Measurements from ENCODE around the gene ERBB2.
A peak's percentile ranks its signal among the peaks of the same experiment; 100 is the strongest.

The ERBB2 gene

GRCh38 chr17:39662551-39663339, 37.1 kb upstream of the ERBB2 start:
- ATAC-seq (no peak), DNase-seq (ENCODE audit: low spot score in 2 of 2) (no peak)
- H3K27ac Mint-ChIP-seq = no peak overlapping the region
- H3K4me3 Mint-ChIP-seq = no peak overlapping the region
- no peaks in the 10 kb centered on the region for H3K9me3 Mint-ChIP-seq
- H3K36me3 Mint-ChIP-seq = peaks cover 33% of the 10 kb centered on the region
- H3K4me1 Mint-ChIP-seq = peaks cover 5% of the 10 kb centered on the region

DNA sequence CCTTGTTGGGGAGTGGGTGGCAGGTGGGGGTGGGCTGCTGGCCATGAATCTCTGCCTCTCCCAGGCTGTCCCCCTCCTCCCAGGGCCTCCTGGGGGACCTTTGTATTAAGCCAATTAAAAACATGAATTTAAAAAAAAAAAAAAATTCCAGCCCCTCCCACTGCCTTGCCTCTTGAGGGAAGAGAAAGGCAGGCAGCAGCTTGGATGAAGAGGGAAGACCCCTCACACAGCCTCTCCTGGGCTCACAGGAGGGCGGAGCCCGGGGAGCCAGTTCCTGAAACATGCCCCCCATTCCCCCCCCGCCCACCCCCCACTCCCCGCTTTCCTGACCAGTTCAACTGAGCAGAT, 36.5 kb upstream of the ERBB2 start:
- Mint-ChIP-seq H3K4me3 (no peak overlapping the region), H3K4me1 (peaks cover 10% of the 10 kb centered on the region), H3K27ac (no peak overlapping the region), H3K9me3 (no peaks in the 10 kb centered on the region), H3K36me3 (peaks cover 27% of the 10 kb centered on the region)
- no peak for DNase-seq (ENCODE audit: low spot score in 2 of 2)
- no peak for ATAC-seq

DNA sequence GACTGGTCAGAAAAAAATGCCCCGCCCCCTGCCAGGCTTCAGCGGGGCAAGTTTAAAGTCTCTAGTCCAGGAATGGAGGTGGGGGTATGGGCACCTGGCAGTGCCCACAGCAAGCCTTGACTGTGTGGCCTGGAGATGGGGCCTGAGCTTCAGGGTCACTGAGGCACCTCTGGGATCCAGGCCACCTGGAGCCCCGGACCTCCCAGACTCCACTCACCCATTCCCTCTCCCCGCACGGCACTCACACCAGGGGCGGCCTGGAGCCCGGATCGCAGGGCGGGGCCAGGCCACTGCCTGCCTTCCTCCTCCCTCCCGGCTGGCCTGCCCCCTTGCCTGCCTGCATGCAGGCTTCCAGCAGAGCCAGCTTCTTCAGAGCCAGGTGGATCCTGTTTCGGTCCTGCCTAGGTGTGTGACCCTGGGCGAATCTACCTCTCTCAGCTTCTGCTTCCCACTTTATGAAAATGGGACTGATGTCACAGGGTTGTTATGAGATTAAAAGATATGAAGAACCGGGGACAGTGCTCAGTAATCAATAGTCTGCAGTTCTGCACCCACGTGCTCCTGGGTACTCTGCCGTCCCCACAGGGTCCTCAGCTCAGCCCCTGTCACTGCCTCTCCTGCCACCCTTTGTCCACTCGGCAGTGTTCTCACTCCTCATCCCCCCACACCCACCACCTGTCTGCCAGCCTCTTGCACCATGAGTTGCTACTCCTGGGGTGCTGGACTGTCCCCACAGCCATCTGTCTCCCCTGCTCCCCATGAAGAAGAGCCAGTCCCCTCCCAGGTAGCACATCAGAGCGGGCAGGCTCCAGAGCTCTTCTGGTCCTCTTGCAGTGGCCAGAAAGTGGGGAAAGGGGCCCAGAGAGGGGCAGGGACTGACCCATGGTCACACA, 35.9 kb upstream of the ERBB2 start:
- Mint-ChIP-seq H3K27ac (peak overlapping the region; percentile 48), H3K4me1 (peaks cover 16% of the 10 kb centered on the region), H3K9me3 (no peaks in the 10 kb centered on the region), H3K36me3 (peaks cover 30% of the 10 kb centered on the region), H3K4me3 (no peak overlapping the region)
- ATAC-seq (no peak), DNase-seq (ENCODE audit: low spot score in 2 of 2) (no peak)

GRCh38 chr17:39664581-39665561, 35.0 kb upstream of the ERBB2 start, which contains the start of gene TCAP:
Gene TCAP, plus strand, starts transcription at chr17:39665349. Its CDS starts 11 bp downstream, at chr17:39665360.
- Mint-ChIP-seq H3K27ac (peak within 1 kb of the TSS; percentile 48), H3K4me1 (peaks cover 17% of the 10 kb centered on the region), H3K9me3 (no peaks in the 10 kb centered on the region), H3K36me3 (peaks cover 28% of the 10 kb centered on the region), H3K4me3 (peak within 1 kb of the TSS; percentile 69)
- ATAC-seq (no peak), DNase-seq (ENCODE audit: low spot score in 2 of 2) (no peak)

DNA sequence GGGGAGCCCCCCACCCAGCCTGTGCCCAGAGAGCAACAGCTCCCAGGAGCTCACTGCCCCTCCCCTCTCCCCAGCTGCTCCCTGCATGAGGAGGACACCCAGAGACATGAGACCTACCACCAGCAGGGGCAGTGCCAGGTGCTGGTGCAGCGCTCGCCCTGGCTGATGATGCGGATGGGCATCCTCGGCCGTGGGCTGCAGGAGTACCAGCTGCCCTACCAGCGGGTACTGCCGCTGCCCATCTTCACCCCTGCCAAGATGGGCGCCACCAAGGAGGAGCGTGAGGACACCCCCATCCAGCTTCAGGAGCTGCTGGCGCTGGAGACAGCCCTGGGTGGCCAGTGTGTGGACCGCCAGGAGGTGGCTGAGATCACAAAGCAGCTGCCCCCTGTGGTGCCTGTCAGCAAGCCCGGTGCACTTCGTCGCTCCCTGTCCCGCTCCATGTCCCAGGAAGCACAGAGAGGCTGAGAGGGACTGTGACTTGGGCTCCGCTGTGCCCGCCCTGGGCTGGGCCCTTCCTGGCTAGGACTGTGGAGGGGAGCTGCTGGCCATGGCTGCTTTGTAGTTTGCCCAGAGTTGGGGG, 34.1 kb upstream of the ERBB2 start:
- peaks cover 19% of the 10 kb centered on the region for H3K36me3 Mint-ChIP-seq
- H3K9me3 Mint-ChIP-seq = no peaks in the 10 kb centered on the region
- H3K4me1 Mint-ChIP-seq = peaks cover 17% of the 10 kb centered on the region
- ATAC-seq (peak; percentile 15), DNase-seq (ENCODE audit: low spot score in 2 of 2) (no peak)
- H3K27ac Mint-ChIP-seq = peak overlapping the region; percentile 48
- H3K4me3 Mint-ChIP-seq = peak overlapping the region; percentile 69

- ATAC-seq = no peak
- Mint-ChIP-seq H3K27ac (peak overlapping the region; percentile 23), H3K9me3 (no peaks in the 10 kb centered on the region), H3K4me3 (peak overlapping the region; percentile 69), H3K36me3 (peaks cover 15% of the 10 kb centered on the region), H3K4me1 (peaks cover 17% of the 10 kb centered on the region)
- no peak for DNase-seq (ENCODE audit: low spot score in 2 of 2)
Observed at GRCh38 chr17:39666231-39666600, 33.6 kb upstream of the ERBB2 start.

DNA sequence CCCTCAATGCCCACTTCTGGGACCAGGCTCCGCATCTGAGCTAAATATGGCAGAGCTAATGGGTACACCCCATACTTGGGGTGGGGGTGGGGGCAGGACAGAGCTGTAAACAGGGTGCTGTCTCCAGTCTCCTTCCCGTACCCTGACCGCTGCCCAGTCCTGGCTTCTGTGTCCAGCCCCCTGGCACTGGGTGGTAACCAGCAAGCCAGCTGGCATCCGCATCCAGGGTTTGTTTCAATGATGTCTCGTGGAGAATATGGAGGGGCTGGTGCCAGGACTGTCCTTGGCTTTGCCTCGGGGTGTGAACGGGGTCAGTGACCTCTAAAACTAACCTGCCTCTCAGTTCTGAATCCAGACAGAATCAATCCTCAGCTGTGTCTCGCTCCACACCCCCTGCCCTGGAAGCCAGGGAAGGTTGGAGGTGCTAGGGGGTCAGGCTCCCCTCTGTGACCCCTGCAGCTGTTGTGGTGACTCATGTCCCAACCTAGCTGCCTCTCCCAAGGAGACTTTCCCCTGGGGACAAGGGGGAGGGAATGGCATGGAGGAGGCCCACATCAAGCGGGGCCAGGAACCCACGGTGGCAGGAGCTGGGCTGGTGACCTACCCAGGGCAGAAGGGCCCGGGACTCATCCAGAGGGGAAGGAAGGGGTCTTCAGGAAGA, 33.1 kb upstream of the ERBB2 start:
- Mint-ChIP-seq H3K36me3 (peaks cover 13% of the 10 kb centered on the region), H3K4me1 (peaks cover 20% of the 10 kb centered on the region), H3K9me3 (no peaks in the 10 kb centered on the region), H3K27ac (peak overlapping the region; percentile 32), H3K4me3 (peak overlapping the region; percentile 69)
- DNase-seq (ENCODE audit: low spot score in 2 of 2) (no peak), ATAC-seq (no peak)

GRCh38 chr17:39667262-39667944, 32.5 kb upstream of the ERBB2 start:
- H3K9me3 Mint-ChIP-seq = no peaks in the 10 kb centered on the region
- H3K36me3 Mint-ChIP-seq = peaks cover 13% of the 10 kb centered on the region
- DNase-seq (ENCODE audit: low spot score in 2 of 2) (no peak), ATAC-seq (no peak)
- H3K4me1 Mint-ChIP-seq = peaks cover 26% of the 10 kb centered on the region
- peak overlapping the region; percentile 69 for H3K4me3 Mint-ChIP-seq
- H3K27ac Mint-ChIP-seq = peak overlapping the region; percentile 32

DNA sequence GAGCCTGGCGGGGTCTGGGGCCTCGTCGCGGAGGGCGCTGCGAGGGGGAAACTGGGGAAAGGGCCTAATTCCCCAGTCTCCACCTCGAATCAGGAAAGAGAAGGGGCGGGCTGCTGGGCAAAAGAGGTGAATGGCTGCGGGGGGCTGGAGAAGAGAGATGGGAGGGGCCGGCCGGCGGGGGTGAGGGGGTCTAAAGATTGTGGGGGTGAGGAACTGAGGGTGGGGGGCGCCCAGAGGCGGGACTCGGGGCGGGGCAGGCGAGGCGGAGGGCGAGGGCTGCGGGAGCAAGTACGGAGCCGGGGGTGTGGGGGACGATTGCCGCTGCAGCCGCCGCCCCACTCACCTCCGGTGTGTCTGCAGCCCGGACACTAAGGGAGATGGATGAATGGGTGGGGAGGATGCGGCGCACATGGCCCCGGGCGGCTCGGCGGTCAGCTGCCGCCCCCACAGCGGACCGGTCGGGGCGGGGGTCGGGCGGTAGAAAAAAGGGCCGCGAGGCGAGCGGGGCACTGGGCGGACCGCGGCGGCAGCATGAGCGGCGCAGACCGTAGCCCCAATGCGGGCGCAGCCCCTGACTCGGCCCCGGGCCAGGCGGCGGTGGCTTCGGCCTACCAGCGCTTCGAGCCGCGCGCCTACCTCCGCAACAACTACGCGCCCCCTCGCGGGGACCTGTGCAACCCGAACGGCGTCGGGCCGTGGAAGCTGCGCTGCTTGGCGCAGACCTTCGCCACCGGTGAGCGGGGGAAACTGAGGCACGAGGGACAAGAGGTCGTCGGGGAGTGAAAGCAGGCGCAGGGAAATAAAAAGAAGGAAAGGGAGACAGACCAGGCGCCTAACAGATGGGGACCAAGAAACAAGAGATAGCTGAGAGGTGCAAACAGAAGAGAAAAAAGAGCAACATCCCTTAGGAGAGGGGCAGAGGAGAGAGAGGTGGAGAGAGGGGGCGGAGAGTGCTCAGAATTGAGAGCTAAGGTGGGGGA, 31.6 kb upstream of the ERBB2 start, which contains the start of gene PNMT:
Gene PNMT, plus strand, starts transcription at position 509 of the 980 bp plus-strand sequence. Its CDS starts 23 bp downstream, at position 532.
- Mint-ChIP-seq H3K36me3 (peaks cover 13% of the 10 kb centered on the region), H3K9me3 (no peaks in the 10 kb centered on the region), H3K27ac (peak within 1 kb of the TSS; percentile 82), H3K4me1 (peaks cover 27% of the 10 kb centered on the region), H3K4me3 (peak within 1 kb of the TSS; percentile 69)
- ATAC-seq (peak; percentile 80), DNase-seq (ENCODE audit: low spot score in 2 of 2) (peak; percentile 62 to 86)

DNA sequence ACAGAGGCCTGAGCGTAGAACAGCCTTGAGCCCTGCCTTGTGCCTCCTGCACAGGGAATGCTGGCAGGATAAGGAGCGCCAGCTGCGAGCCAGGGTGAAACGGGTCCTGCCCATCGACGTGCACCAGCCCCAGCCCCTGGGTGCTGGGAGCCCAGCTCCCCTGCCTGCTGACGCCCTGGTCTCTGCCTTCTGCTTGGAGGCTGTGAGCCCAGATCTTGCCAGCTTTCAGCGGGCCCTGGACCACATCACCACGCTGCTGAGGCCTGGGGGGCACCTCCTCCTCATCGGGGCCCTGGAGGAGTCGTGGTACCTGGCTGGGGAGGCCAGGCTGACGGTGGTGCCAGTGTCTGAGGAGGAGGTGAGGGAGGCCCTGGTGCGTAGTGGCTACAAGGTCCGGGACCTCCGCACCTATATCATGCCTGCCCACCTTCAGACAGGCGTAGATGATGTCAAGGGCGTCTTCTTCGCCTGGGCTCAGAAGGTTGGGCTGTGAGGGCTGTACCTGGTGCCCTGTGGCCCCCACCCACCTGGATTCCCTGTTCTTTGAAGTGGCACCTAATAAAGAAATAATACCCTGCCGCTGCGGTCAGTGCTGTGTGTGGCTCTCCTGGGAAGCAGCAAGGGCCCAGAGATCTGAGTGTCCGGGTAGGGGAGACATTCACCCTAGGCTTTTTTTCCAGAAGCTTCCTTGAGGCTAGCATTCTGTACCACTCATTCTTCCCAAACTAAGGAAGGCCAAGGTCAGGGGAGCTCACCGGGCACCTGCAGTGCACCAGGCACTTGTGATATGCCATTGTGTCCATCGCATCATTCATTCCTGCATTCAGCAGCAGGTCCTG, 29.7 kb upstream of the ERBB2 start:
- Mint-ChIP-seq H3K9me3 (no peaks in the 10 kb centered on the region), H3K36me3 (peaks cover 6% of the 10 kb centered on the region), H3K27ac (no peak overlapping the region), H3K4me3 (no peak overlapping the region), H3K4me1 (peaks cover 30% of the 10 kb centered on the region)
- no peak for ATAC-seq
- no peak for DNase-seq (ENCODE audit: low spot score in 2 of 2)

DNA sequence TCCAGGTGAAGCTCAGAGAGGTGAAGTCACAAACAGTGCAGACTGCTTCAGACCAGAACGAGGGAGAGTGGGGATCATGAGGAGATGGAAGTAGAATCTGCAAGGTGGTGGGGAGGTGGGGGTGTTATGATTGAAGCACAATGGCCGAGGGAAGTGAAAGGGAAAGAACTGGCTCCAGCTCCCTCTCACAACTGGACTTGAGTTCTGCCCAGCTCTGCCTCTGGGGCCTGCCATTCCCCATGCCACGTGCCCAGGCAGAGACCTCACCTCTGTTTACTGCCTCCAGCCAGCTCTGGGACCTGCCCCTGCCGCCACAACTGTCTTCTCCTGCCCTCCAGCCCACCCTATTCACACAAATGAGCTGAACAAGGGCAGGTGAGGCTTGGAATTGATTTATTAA, 29.1 kb upstream of the ERBB2 start:
- peaks cover 37% of the 10 kb centered on the region for H3K4me1 Mint-ChIP-seq
- no peaks in the 10 kb centered on the region for H3K9me3 Mint-ChIP-seq
- ATAC-seq (no peak), DNase-seq (ENCODE audit: low spot score in 2 of 2) (no peak)
- H3K4me3 Mint-ChIP-seq = no peak overlapping the region
- H3K36me3 Mint-ChIP-seq = peaks cover 6% of the 10 kb centered on the region
- no peak overlapping the region for H3K27ac Mint-ChIP-seq
